ENCODE results near the gene BAG1. TPM values are rescaled to one million over a fixed set of nuclear protein-coding genes. Genes with fewer than 3 reads are reported as not detected.

BAG1 gene
- total and polyA plus RNA-seq, 2 of the 13 experiments (the other 11 are each of a cell fraction or from before 2014, with no cell fraction given), result 23.1 to 59.5 TPM

DNA sequence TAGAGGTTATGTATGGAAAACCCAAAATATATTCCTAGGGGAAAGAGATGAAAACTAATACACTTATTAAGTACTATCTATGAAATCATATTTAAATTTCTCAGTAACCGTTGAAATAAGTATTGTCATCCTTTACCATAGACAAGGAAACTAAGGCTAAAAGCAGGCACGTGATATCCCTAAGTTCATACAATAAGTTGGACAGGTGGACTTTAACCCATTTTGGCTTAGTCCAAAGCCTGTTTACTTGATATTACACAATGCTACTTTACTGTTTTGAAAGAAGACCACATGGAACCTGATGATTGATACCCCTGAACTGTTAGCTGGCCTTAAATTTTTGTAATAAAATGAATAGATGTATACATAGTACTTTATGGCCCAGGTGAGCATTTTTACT, 29.3 kb upstream of the BAG1 start (continued):
- TF ChIP-seq, protein P1, sequence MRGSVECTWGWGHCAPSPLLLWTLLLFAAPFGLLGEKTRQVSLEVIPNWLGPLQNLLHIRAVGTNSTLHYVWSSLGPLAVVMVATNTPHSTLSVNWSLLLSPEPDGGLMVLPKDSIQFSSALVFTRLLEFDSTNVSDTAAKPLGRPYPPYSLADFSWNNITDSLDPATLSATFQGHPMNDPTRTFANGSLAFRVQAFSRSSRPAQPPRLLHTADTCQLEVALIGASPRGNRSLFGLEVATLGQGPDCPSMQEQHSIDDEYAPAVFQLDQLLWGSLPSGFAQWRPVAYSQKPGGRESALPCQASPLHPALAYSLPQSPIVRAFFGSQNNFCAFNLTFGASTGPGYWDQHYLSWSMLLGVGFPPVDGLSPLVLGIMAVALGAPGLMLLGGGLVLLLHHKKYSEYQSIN (CRISPR knock-in tag; IDR thresholded peaks at IDR 0.05; ENCODE audit: borderline replicate concordance), result no peak
- peak; percentile 96 for TF ChIP-seq HNF4A (CRISPR knock-in tag; IDR thresholded peaks at IDR 0.05)
- TF ChIP-seq, protein P2, sequence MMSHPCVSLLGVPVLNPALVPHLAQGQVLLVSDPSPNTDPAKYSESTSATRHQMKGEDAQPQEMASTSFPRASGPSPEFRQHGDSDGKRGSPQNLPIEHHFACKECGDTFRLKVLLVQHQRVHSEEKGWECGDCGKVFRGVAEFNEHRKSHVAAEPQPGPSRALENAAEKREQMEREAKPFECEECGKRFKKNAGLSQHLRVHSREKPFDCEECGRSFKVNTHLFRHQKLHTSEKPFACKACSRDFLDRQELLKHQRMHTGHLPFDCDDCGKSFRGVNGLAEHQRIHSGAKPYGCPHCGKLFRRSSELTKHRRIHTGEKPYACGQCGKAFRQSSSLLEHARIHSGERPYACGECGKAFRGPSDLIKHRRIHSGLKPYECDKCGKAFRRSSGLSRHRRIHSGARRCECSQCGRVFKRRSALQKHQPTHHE (CRISPR knock-in tag; IDR thresholded peaks at IDR 0.05; ENCODE audit: borderline replicate concordance), result no peak
- TF ChIP-seq SRY (CRISPR knock-in tag; IDR thresholded peaks at IDR 0.05), result no peak
- TF ChIP-seq ZNF354B (CRISPR knock-in tag; IDR thresholded peaks at IDR 0.05), result no peak
- TF ChIP-seq, protein P3, sequence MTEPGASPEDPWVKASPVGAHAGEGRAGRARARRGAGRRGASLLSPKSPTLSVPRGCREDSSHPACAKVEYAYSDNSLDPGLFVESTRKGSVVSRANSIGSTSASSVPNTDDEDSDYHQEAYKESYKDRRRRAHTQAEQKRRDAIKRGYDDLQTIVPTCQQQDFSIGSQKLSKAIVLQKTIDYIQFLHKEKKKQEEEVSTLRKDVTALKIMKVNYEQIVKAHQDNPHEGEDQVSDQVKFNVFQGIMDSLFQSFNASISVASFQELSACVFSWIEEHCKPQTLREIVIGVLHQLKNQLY (CRISPR knock-in tag; IDR thresholded peaks at IDR 0.05), result peak; percentile 82
- 0 out of 2 replicates have a peak, but pooled peaks have one; percentile 43 for TF ChIP-seq TOE1 (CRISPR knock-in tag; IDR thresholded peaks at IDR 0.05)
- TF ChIP-seq, protein P4, sequence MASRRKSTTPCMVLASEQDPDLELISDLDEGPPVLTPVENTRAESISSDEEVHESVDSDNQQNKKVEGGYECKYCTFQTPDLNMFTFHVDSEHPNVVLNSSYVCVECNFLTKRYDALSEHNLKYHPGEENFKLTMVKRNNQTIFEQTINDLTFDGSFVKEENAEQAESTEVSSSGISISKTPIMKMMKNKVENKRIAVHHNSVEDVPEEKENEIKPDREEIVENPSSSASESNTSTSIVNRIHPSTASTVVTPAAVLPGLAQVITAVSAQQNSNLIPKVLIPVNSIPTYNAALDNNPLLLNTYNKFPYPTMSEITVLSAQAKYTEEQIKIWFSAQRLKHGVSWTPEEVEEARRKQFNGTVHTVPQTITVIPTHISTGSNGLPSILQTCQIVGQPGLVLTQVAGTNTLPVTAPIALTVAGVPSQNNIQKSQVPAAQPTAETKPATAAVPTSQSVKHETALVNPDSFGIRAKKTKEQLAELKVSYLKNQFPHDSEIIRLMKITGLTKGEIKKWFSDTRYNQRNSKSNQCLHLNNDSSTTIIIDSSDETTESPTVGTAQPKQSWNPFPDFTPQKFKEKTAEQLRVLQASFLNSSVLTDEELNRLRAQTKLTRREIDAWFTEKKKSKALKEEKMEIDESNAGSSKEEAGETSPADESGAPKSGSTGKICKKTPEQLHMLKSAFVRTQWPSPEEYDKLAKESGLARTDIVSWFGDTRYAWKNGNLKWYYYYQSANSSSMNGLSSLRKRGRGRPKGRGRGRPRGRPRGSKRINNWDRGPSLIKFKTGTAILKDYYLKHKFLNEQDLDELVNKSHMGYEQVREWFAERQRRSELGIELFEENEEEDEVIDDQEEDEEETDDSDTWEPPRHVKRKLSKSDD (CRISPR knock-in tag; IDR thresholded peaks at IDR 0.05; ENCODE audit: low read depth), result no peak; the same call in 1 of the 2 replicates
- TF ChIP-seq ZC3H13 (CRISPR knock-in tag; IDR thresholded peaks at IDR 0.05), result no peak
- peak; percentile 61; the same call in 1 of the 2 replicates for TF ChIP-seq FOXK1 (CRISPR knock-in tag; IDR thresholded peaks at IDR 0.05; ENCODE audit: borderline replicate concordance, low read depth)
- no peak for TF ChIP-seq ZBTB1 (CRISPR knock-in tag; IDR thresholded peaks at IDR 0.05; ENCODE audit: borderline replicate concordance)
- no peak for TF ChIP-seq FOSL2 (CRISPR knock-in tag; IDR thresholded peaks at IDR 0.05)
- TF ChIP-seq, protein P5, sequence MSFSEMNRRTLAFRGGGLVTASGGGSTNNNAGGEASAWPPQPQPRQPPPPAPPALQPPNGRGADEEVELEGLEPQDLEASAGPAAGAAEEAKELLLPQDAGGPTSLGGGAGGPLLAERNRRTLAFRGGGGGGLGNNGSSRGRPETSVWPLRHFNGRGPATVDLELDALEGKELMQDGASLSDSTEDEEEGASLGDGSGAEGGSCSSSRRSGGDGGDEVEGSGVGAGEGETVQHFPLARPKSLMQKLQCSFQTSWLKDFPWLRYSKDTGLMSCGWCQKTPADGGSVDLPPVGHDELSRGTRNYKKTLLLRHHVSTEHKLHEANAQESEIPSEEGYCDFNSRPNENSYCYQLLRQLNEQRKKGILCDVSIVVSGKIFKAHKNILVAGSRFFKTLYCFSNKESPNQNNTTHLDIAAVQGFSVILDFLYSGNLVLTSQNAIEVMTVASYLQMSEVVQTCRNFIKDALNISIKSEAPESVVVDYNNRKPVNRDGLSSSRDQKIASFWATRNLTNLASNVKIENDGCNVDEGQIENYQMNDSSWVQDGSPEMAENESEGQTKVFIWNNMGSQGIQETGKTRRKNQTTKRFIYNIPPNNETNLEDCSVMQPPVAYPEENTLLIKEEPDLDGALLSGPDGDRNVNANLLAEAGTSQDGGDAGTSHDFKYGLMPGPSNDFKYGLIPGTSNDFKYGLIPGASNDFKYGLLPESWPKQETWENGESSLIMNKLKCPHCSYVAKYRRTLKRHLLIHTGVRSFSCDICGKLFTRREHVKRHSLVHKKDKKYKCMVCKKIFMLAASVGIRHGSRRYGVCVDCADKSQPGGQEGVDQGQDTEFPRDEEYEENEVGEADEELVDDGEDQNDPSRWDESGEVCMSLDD (CRISPR knock-in tag; IDR thresholded peaks at IDR 0.05; ENCODE audit: borderline replicate concordance), result no peak
- peak; percentile 74 for TF ChIP-seq HDAC2 (CRISPR knock-in tag; IDR thresholded peaks at IDR 0.05)
- TF ChIP-seq ZNF816 (CRISPR knock-in tag; IDR thresholded peaks at IDR 0.05; ENCODE audit: borderline replicate concordance), result no peak
- peak; percentile 58; the same call in 1 of the 2 replicates for TF ChIP-seq THAP11 (CRISPR knock-in tag; IDR thresholded peaks at IDR 0.05)
- TF ChIP-seq RFX5 (IDR thresholded peaks at IDR 0.05; ENCODE audit: low read depth, low read length), result no peak
- TF ChIP-seq ZNF263 (CRISPR knock-in tag; IDR thresholded peaks at IDR 0.05), result no peak
- peak; percentile 74; the same call in 1 of the 2 replicates for TF ChIP-seq KDM6A (CRISPR knock-in tag; IDR thresholded peaks at IDR 0.05; ENCODE audit: low read depth)
- TF ChIP-seq, protein P6, sequence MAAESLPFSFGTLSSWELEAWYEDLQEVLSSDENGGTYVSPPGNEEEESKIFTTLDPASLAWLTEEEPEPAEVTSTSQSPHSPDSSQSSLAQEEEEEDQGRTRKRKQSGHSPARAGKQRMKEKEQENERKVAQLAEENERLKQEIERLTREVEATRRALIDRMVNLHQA (CRISPR knock-in tag; IDR thresholded peaks at IDR 0.05), result no peak
- TF ChIP-seq CHD2 (IDR thresholded peaks at IDR 0.05; ENCODE audit: low read depth, low read length), result no peak
- TF ChIP-seq NR3C1 (CRISPR knock-in tag; IDR thresholded peaks at IDR 0.05), result no peak
- TF ChIP-seq SMC3 (IDR thresholded peaks at IDR 0.05; ENCODE audit: low read length), result peak; percentile 30; the same call in 1 of the 2 replicates
- no peak for TF ChIP-seq GATAD1 (CRISPR knock-in tag; IDR thresholded peaks at IDR 0.05)

Measured in HepG2 (cell line).